Stomach (tissue), 9 donors: ENCODE results near the gene CLDN9. TPM values are rescaled to one million over a fixed set of nuclear protein-coding genes. Genes with fewer than 3 reads are reported as not detected.

Source experiments
- DNase-seq, 2 donors: peaks; one replicate each; pipeline versions ENCODE4 v3.0.0 to v3.0.0-alpha.2; 2013 to 2019
- H3K27ac ChIP-seq, 5 donors: fragments of 200-600 bp in 4 of 5; sonication (generic) in 4 of 5; one replicate each; pipeline ENCODE4 v1.5.1; 2013 to 2019; ENCODE audit warnings: mild to moderate bottlenecking in 1 of 5, moderate library complexity in 1 of 5
- H3K27me3 ChIP-seq, 3 donors: fragments of 200-600 bp; sonication (generic); one replicate each; pipeline ENCODE4 v1.5.1; 2017 to 2019; ENCODE audit warnings: mixed run types in 1 of 3
- H3K36me3 ChIP-seq, 4 donors: fragments of 200-600 bp; sonication (generic); 1 replicate in 3 of 4; 2 replicates in 1 of 4; pipeline ENCODE4 v1.5.1; 2016 to 2019
- H3K4me1 ChIP-seq, 4 donors: fragments of 200-600 bp; sonication (generic); one replicate each; pipeline ENCODE4 v1.5.1; 2016 to 2019
- H3K4me3 ChIP-seq, 4 donors: fragments of 200-600 bp; sonication (generic) in 3 of 4; one replicate each; pipeline ENCODE4 v1.5.1; 2016 to 2019; ENCODE audit warnings: mild to moderate bottlenecking in 1 of 4
- H3K9me3 ChIP-seq, 4 donors: fragments of 200-600 bp; sonication (generic); one replicate each; pipeline ENCODE4 v1.5.1; 2016 to 2019
- EP300 ChIP-seq: sonication (generic); formaldehyde crosslinking; IDR thresholded peaks from one replicate; pipeline ENCODE4 v1.6.1; 2017; ENCODE audit warnings: antibody characterized with exemption
- POLR2A ChIP-seq, 4 donors: fragments of 450-650 bp; IDR thresholded peaks; one replicate each; pipeline ENCODE4 v1.6.1; 2016; ENCODE audit warnings: antibody characterized with exemption in 4 of 4, control low read depth in 2 of 4, mild to moderate bottlenecking in 1 of 4, moderate library complexity in 1 of 4
- POLR2AphosphoS5 ChIP-seq, 3 donors: sonication (generic); formaldehyde crosslinking; IDR thresholded peaks; one replicate each; pipeline ENCODE4 v1.6.1; 2016; ENCODE audit warnings: antibody characterized with exemption in 3 of 3
- WGBS, 5 donors: extraction: QIAGEN DNeasy Blood & Tissue Kit in 3 of 5; methylation state at CpG; one replicate each; pipeline versions ENCODE4 v1.1.5 to v1.1.7; 2013 to 2018; 5-methylcytosine and 5-hydroxymethylcytosine counted together
- intact Hi-C: fragments of 100-400 bp; cut with DNase I; formaldehyde crosslinking; loops from one replicate; pipeline ENCODE4 v1.15.1; 2023; ENCODE audit warnings: low total_unique reads
- polyA plus RNA-seq, 3 donors: library from polyadenylated mRNA; stranded (reverse); fragments of 200-250 nt; gene quantifications; one replicate each; pipeline ENCODE4 v1.2.3, GENCODE V29; 2013
- total RNA-seq, 5 donors: library from RNA; depleted of rRNA; stranded (reverse); fragments of >200 nt; gene quantifications; one replicate each; pipeline versions ENCODE4 v1.1.0 to v1.2.3, GENCODE V29; 2014 to 2016
- TF ChIP-seq, protein P1 (sequence below), 7 experiments: fragments of 450-650 bp in 4 of 7; fragments of 200-600 bp in 3 of 7; sonication (generic) in 3 of 7; IDR thresholded peaks; one replicate each; pipeline ENCODE4 v1.5.1; 2016 to 2019; ENCODE audit warnings: antibody characterized with exemption in 7 of 7, control low read depth in 2 of 7, mild to moderate bottlenecking in 1 of 7
- donor health status: healthy with polysubstance abuse.
- donor health status: Bipolar disorder and iron deficiency.
- donor health status: healthy.

Gene CLDN9
- total and polyA plus RNA-seq, 8 donors, result 0.28 to 0.31 TPM; not detected in 6

DNA sequence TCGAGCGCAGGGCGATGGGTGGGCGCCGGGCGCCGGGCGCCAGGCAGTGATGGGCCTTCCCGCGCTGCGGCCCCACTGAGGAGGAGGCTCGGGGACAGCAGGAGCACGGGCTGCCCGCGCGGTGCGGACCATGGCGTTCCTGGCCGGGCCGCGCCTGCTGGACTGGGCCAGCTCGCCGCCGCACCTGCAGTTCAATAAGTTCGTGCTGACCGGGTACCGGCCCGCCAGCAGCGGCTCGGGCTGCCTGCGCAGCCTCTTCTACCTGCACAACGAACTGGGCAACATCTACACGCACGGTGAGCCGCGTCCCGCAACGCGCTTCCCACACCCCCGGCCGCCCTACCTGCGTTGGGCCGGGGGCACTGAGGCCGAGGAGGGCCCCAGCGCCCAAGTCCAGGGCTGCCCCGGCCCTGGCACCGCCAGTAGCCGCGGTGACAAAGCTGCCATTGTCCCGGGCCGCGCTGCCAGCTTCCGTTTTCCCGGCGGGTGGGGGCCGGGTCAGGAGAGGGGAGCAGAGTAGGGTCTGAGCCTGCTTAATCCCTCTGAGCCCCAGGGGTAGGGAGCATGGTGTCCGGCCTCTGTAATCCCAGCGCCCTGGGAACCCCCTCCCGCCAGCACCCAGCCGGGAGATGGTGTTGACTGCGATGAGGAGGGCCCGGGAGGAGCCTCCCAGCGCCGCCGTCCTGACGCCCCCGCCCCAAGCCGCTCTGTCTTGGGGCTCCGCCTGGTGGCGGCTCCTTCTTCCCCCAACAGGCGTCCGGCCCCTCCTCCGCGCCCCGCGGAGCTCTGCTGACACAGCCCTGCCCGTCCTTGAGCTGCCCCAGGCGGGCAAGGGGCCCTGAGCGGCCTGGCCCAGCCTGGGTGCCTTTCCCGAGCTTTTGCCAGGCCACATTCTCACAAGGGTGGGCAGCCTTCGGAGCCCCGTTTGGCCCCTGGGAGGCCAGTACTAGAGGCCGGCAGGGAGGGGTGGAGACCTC is 42.9 kb upstream of the CLDN9 start:
- DNase-seq, result peak; percentile 69 to 86
- Histone ChIP-seq H3K9me3 (no peaks in the 10 kb centered on the region), H3K27me3 (peaks cover 23 to 56% (median 39%) of the 10 kb centered on the region in 3 donors), H3K27ac (peak overlapping the region; percentile 49 to 87 (median 65)), H3K4me3 (peak overlapping the region; percentile 56 to 82 (median 70)), H3K36me3 (peaks cover 0 to 10% (median 0%) of the 10 kb centered on the region in 4 donors), H3K4me1 (peaks cover 37 to 63% (median 54%) of the 10 kb centered on the region in 4 donors)
- WGBS, 5 donors, result 1 to 7% (median 3%) methylated on average over 18 to 83 of the region's 83 CpGs
- TF ChIP-seq POLR2A (IDR thresholded peaks at IDR 0.05), result no peak
- TF ChIP-seq, protein P1, sequence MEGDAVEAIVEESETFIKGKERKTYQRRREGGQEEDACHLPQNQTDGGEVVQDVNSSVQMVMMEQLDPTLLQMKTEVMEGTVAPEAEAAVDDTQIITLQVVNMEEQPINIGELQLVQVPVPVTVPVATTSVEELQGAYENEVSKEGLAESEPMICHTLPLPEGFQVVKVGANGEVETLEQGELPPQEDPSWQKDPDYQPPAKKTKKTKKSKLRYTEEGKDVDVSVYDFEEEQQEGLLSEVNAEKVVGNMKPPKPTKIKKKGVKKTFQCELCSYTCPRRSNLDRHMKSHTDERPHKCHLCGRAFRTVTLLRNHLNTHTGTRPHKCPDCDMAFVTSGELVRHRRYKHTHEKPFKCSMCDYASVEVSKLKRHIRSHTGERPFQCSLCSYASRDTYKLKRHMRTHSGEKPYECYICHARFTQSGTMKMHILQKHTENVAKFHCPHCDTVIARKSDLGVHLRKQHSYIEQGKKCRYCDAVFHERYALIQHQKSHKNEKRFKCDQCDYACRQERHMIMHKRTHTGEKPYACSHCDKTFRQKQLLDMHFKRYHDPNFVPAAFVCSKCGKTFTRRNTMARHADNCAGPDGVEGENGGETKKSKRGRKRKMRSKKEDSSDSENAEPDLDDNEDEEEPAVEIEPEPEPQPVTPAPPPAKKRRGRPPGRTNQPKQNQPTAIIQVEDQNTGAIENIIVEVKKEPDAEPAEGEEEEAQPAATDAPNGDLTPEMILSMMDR (IDR thresholded peaks at IDR 0.05), result peak in 4 of 7 experiments; percentile 10 to 43 (median 34)
- intact Hi-C loops, result no loop called here

DNA sequence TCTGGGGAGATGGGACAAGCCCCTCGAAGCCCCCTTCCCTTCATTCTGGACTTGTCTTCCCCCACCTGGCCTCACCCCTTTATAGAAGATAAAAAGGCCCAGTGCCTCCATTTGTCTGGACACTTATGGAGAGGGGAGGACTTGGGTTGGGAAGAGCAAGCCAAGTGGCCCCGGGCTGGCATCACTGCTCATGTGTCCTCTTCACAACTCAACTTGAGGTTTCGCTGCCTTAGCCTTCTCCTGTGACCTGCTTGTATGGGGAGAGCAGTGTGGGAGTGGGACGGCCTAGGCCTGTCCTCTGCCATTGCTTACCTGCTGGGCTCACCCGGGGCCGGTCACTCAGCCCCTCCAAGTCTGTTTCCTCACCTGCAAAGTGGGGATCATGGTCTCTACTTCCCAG is 42.2 kb upstream of the CLDN9 start:
- intact Hi-C loops, result no loop called here
- H3K27ac ChIP-seq, result peak overlapping the region in 3 of 5 donors; percentile 65 to 87 (median 79)
- H3K9me3 ChIP-seq, result no peaks in the 10 kb centered on the region
- no peak for DNase-seq
- H3K4me1 ChIP-seq, result peaks cover 32 to 56% (median 47%) of the 10 kb centered on the region in 4 donors
- WGBS, 5 donors, result 63 to 77% (median 75%) methylated on average over 5 to 6 of the region's 6 CpGs
- TF ChIP-seq POLR2A (IDR thresholded peaks at IDR 0.05), result no peak
- TF ChIP-seq, protein P1 (IDR thresholded peaks at IDR 0.05), result no peak
- no peak for TF ChIP-seq EP300
- no peak for TF ChIP-seq POLR2AphosphoS5 (IDR thresholded peaks at IDR 0.05)
- H3K4me3 ChIP-seq, result peak overlapping the region; percentile 56 to 82 (median 70)
- peaks cover 18 to 49% (median 32%) of the 10 kb centered on the region in 3 donors for H3K27me3 ChIP-seq
- H3K36me3 ChIP-seq, result peaks cover 0 to 10% (median 0%) of the 10 kb centered on the region in 4 donors

DNA sequence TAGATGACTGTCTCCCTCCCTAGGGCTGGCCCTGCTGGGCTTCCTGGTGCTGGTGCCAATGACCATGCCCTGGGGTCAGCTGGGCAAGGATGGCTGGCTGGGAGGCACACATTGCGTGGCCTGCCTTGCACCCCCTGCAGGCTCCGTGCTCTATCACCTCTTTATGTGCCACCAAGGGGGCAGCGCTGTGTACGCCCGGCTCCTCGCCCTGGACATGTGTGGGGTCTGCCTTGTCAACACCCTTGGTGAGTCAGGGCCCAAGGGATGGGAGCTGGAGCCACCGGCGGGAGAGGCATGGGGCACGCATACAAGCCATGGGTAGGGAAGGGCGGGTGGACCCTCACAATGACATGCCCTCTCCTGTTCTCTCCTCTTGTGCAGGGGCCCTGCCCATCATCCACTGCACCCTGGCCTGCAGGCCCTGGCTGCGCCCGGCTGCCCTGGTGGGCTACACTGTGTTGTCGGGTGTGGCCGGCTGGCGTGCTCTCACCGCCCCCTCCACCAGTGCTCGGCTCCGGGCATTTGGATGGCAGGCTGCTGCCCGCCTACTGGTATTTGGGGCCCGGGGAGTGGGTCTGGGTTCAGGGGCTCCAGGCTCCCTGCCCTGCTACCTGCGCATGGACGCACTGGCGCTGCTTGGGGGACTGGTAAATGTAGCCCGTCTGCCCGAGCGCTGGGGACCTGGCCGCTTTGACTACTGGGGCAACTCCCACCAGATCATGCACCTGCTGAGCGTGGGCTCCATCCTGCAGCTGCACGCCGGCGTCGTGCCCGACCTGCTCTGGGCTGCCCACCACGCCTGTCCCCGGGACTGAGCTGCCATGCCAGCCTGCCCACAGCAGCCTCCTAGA is 41.4 kb upstream of the CLDN9 start:
- WGBS, 5 donors, result 83 to 95% (median 87%) methylated on average over 20 to 35 of the region's 35 CpGs
- H3K36me3 ChIP-seq, result peaks cover 0 to 10% (median 0%) of the 10 kb centered on the region in 4 donors
- peak in 1 of 2 donors; percentile 11 for DNase-seq

More for the DNA sequence above, 41.4 kb upstream of the CLDN9 start:
- Histone ChIP-seq H3K27ac (no peak overlapping the region), H3K9me3 (no peaks in the 10 kb centered on the region), H3K27me3 (peaks cover 14 to 41% (median 24%) of the 10 kb centered on the region in 3 donors), H3K4me1 (peaks cover 32 to 49% (median 45%) of the 10 kb centered on the region in 4 donors), H3K4me3 (no peak overlapping the region)
- TF ChIP-seq, protein P1 (IDR thresholded peaks at IDR 0.05), result no peak
- no peak for TF ChIP-seq POLR2A (IDR thresholded peaks at IDR 0.05)
- no peak for TF ChIP-seq EP300
- TF ChIP-seq POLR2AphosphoS5 (IDR thresholded peaks at IDR 0.05), result no peak
- intact Hi-C loops, result no loop called here
